ENCODE measurements around the gene FOXK1. TPM values are rescaled to one million over a fixed set of nuclear protein-coding genes. Genes with fewer than 3 reads are reported as not detected.

The FOXK1 gene
- 10 to 100 TPM; 36.9 to 43.4 TPM for total RNA-seq
- 14.9 TPM for polyA plus RNA-seq (2013, experiment 1 of 2)
- polyA plus RNA-seq (2013, experiment 2 of 2) = 13.9 TPM
- long read RNA-seq, experiment 1, partial matches to known transcripts = 1 of 7 reads
- long read RNA-seq, experiment 1, other reads (novel, unspliced or antisense) = 6 of 7 reads
- long read RNA-seq, experiment 2, full-length matches to known transcripts = 6 of 17 reads
- long read RNA-seq, experiment 2, partial matches to known transcripts = 8 of 17 reads
- long read RNA-seq, experiment 2, other reads (novel, unspliced or antisense) = 3 of 17 reads
- long read RNA-seq, experiment 3, partial matches to known transcripts = 1 of 5 reads
- long read RNA-seq, experiment 3, other reads (novel, unspliced or antisense) = 4 of 5 reads
- long read RNA-seq, experiment 4, partial matches to known transcripts = 0 of 2 reads
- long read RNA-seq, experiment 4, other reads (novel, unspliced or antisense) = 2 of 2 reads

DNA sequence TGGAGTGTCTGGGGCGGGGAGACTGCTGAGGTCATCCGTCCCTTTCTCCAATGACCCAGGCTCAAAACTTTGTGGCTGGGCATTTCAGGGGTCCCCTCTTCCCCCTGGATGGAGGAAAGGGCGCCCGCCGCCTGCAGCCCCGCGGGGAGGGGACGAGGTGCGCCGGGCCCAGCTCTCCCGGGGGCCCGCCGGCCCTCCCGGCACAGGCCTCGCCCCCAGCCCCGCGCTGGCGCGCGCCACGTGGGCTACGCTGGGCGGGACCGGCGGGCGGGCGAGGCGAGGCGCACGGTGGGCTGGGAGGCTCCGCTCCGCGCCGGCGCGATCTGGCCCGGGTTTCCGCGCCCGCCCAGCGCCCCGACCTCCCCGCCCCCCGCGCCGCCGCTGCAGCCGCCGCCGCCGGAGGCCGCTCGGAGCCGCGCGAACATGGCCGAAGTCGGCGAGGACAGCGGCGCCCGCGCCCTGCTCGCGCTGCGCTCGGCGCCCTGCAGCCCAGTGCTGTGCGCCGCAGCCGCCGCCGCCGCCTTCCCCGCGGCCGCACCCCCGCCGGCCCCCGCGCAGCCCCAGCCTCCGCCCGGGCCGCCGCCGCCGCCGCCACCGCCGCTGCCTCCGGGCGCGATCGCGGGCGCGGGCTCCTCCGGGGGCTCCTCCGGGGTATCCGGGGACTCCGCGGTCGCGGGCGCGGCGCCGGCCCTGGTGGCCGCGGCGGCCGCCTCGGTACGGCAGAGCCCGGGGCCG lies at the start of gene FOXK1:
Gene FOXK1, plus strand, starts transcription at position 410 of the 735 bp plus-strand sequence. Its CDS starts 14 bp downstream, at position 424.
- peak within 1 kb of the TSS; percentile 89 for H3K4me3 ChIP-seq (ENCODE audit: low read length)
- H3K4me1 Mint-ChIP-seq = peaks cover 10% of the 10 kb centered on the region

GRCh38 chr7:4633012-4633411 lies 49.1 kb upstream of the FOXK1 start:
- H3K27me3 Mint-ChIP-seq (ENCODE audit: insufficient read depth) = peaks cover 39% of the 10 kb centered on the region
- no peak overlapping the region for H3K9ac ChIP-seq (ENCODE audit: extremely low read depth, low read length, poor library complexity, severe bottlenecking)
- H3K27ac ChIP-seq (ENCODE audit: low read depth, low read length) = no peak overlapping the region
- no peak overlapping the region for H3K27ac Mint-ChIP-seq
- no peaks in the 10 kb centered on the region for H3K9me3 ChIP-seq (ENCODE audit: control insufficient read depth, low read length)
- H3K4me3 ChIP-seq (ENCODE audit: low read length) = no peak overlapping the region
- H3K27me3 ChIP-seq (ENCODE audit: control insufficient read depth, insufficient read depth, low read length, poor library complexity, severe bottlenecking) = peaks cover 15% of the 10 kb centered on the region
- 94% methylated on average over 2 of the region's 3 CpGs for WGBS, 2 experiments (ENCODE audit: insufficient coverage in 1 of 2, insufficient read length in 1 of 2)
- H3K4me1 ChIP-seq (ENCODE audit: control insufficient read depth, insufficient read depth, low read length) = peaks cover 3% of the 10 kb centered on the region
- no peak for TF ChIP-seq CTCF (conservative IDR thresholded peaks at IDR 0.05)
- DNase-seq = no peak
- H3K36me3 Mint-ChIP-seq (ENCODE audit: low read depth) = no peaks in the 10 kb centered on the region
- no peaks in the 10 kb centered on the region for H3K36me3 ChIP-seq (ENCODE audit: control insufficient read depth, insufficient read depth, low read length)
- no peak overlapping the region for H3K4me3 Mint-ChIP-seq
- peaks cover 9% of the 10 kb centered on the region for H3K4me1 Mint-ChIP-seq
- no peaks in the 10 kb centered on the region for H3K9me3 Mint-ChIP-seq

More for the DNA sequence above, at the start of gene FOXK1:
- peak within 1 kb of the TSS; percentile 74 for H3K9ac ChIP-seq (ENCODE audit: extremely low read depth, low read length, poor library complexity, severe bottlenecking)
- TF ChIP-seq CTCF (conservative IDR thresholded peaks at IDR 0.05) = no peak
- Mint-ChIP-seq H3K4me3 (peak within 1 kb of the TSS; percentile 74), H3K36me3 (ENCODE audit: low read depth) (peaks cover 15% of the 10 kb centered on the region), H3K9me3 (peaks cover 5% of the 10 kb centered on the region), H3K27ac (no peak within 1 kb of the TSS), H3K27me3 (ENCODE audit: insufficient read depth) (peaks cover 44% of the 10 kb centered on the region)
- 3% methylated on average over 116 of the region's 116 CpGs; no CpG with 5 or more reads in 1 of the 2 experiments for WGBS, 2 experiments (ENCODE audit: insufficient coverage in 1 of 2, insufficient read length in 1 of 2)
- DNase-seq = peak; percentile 82
- H3K4me1 ChIP-seq (ENCODE audit: control insufficient read depth, insufficient read depth, low read length) = no peaks in the 10 kb centered on the region
- no peaks in the 10 kb centered on the region for H3K36me3 ChIP-seq (ENCODE audit: control insufficient read depth, insufficient read depth, low read length)
- no peaks in the 10 kb centered on the region for H3K9me3 ChIP-seq (ENCODE audit: control insufficient read depth, low read length)
- no peak within 1 kb of the TSS for H3K27ac ChIP-seq (ENCODE audit: low read depth, low read length)
- H3K27me3 ChIP-seq (ENCODE audit: control insufficient read depth, insufficient read depth, low read length, poor library complexity, severe bottlenecking) = peaks cover 10% of the 10 kb centered on the region

GRCh38 chr7:4634166-4634565 lies 47.9 kb upstream of the FOXK1 start:
- H3K27ac Mint-ChIP-seq = no peak overlapping the region
- Histone ChIP-seq H3K27me3 (ENCODE audit: control insufficient read depth, insufficient read depth, low read length, poor library complexity, severe bottlenecking) (peaks cover 10% of the 10 kb centered on the region), H3K36me3 (ENCODE audit: control insufficient read depth, insufficient read depth, low read length) (no peaks in the 10 kb centered on the region), H3K27ac (ENCODE audit: low read depth, low read length) (no peak overlapping the region), H3K9ac (ENCODE audit: extremely low read depth, low read length, poor library complexity, severe bottlenecking) (no peak overlapping the region), H3K9me3 (ENCODE audit: control insufficient read depth, low read length) (no peaks in the 10 kb centered on the region), H3K4me3 (ENCODE audit: low read length) (no peak overlapping the region), H3K4me1 (ENCODE audit: control insufficient read depth, insufficient read depth, low read length) (peaks cover 3% of the 10 kb centered on the region)
- DNase-seq = no peak
- TF ChIP-seq CTCF (conservative IDR thresholded peaks at IDR 0.05) = no peak
- peaks cover 9% of the 10 kb centered on the region for H3K4me1 Mint-ChIP-seq
- H3K36me3 Mint-ChIP-seq (ENCODE audit: low read depth) = no peaks in the 10 kb centered on the region
- WGBS, 2 experiments (ENCODE audit: insufficient coverage in 1 of 2, insufficient read length in 1 of 2) = 92 to 94% methylated on average over 3 to 4 of the region's 4 CpGs
- H3K9me3 Mint-ChIP-seq = no peaks in the 10 kb centered on the region
- no peak overlapping the region for H3K4me3 Mint-ChIP-seq
- H3K27me3 Mint-ChIP-seq (ENCODE audit: insufficient read depth) = peaks cover 39% of the 10 kb centered on the region

Measured in endodermal cell (in vitro differentiated cells).